Measurements from ENCODE around the gene GHR. TPM values are rescaled to one million over a fixed set of nuclear protein-coding genes. Genes with fewer than 3 reads are reported as not detected.

Gene GHR
- total and polyA plus RNA-seq, 2 of the 8 experiments (the other 6 are each of a cell fraction or from before 2014, with no cell fraction given) = 0.15 to 0.19 TPM

GRCh38 chr5:42422656-42423280, 471 bp upstream of the GHR start:
- Histone ChIP-seq H4K5ac (ENCODE audit: insufficient read length, low read depth, low read length) (no peak overlapping the region), H3K23me2 (ENCODE audit: low read depth, low read length) (peaks cover 10% of the 10 kb centered on the region), H3K4me2 (ENCODE audit: insufficient read depth in 1 of 2, low read depth in 2 of 2, low read length in 2 of 2) (peak overlapping the region; percentile 86 to 98), H4K8ac (ENCODE audit: extremely low read depth, insufficient read depth, low read length) (no peak overlapping the region), H3K4me3 (ENCODE audit: extremely low read depth in 1 of 4, insufficient read depth in 2 of 4, low read depth in 3 of 4, low read length in 4 of 4) (peak overlapping the region; percentile 47 to 78 (median 53); a peak in 4 of 8 replicates), H2BK15ac (ENCODE audit: low read length) (no peak overlapping the region), H3K79me2 (ENCODE audit: control insufficient read depth in 1 of 2, insufficient read depth in 2 of 2, low read length in 2 of 2) (no peaks in the 10 kb centered on the region), H3K14ac (ENCODE audit: insufficient read length) (no peak overlapping the region), H3K27me3 (replicated peaks in 1 of 4; ENCODE audit: control insufficient read depth in 3 of 4, extremely low read depth in 1 of 4, insufficient read depth in 3 of 4, low read length in 3 of 4) (peaks cover 0 to 19% (median 16%) of the 10 kb centered on the region in 4 experiments; a peak in 6 of 7 replicates), H3K9ac (replicated peaks in 1 of 4; ENCODE audit: extremely low read depth in 1 of 4, low read depth in 3 of 4, low read length in 3 of 4) (no peak overlapping the region), H2AFZ (ENCODE audit: low read length) (peak overlapping the region; percentile 93; the same call in 1 of the 2 replicates), H4K91ac (replicated peaks; ENCODE audit: insufficient read length, low read length) (no peak overlapping the region), H3K9me3 (ENCODE audit: insufficient read depth in 2 of 2, low read depth in 1 of 2, low read length in 1 of 2) (no peaks in the 10 kb centered on the region), H3K4me1 (replicated peaks in 1 of 4; ENCODE audit: control insufficient read depth in 3 of 4, insufficient read depth in 4 of 4, low read length in 3 of 4) (peaks cover 0 to 10% (median 4%) of the 10 kb centered on the region in 4 experiments; a peak in 4 of 7 replicates), H3K27ac (ENCODE audit: low read depth, low read length) (no peak overlapping the region), H3K4ac (replicated peaks; ENCODE audit: insufficient read length, low read depth, low read length) (no peak overlapping the region), H2AK5ac (ENCODE audit: low read depth, low read length) (no peak overlapping the region), H2BK20ac (ENCODE audit: low read length) (no peak overlapping the region), H3K79me1 (ENCODE audit: low read depth, low read length) (no peaks in the 10 kb centered on the region), H3K23ac (ENCODE audit: insufficient read length) (no peak overlapping the region), H3K56ac (replicated peaks; ENCODE audit: insufficient read length, low read depth, low read length) (no peak overlapping the region), H2BK12ac (ENCODE audit: low read depth, low read length) (0 out of 2 replicates have a peak overlapping the region, but pooled peaks have one; percentile 11), H2BK5ac (ENCODE audit: low read depth, low read length) (no peak overlapping the region), H3K18ac (ENCODE audit: extremely low read depth, low read length) (no peak overlapping the region), H4K20me1 (replicated peaks in 1 of 2; ENCODE audit: control insufficient read depth in 1 of 2, insufficient read depth in 2 of 2, low read length in 2 of 2) (no peaks in the 10 kb centered on the region), H2BK120ac (replicated peaks; ENCODE audit: low read depth, low read length) (no peak overlapping the region), H3K36me3 (ENCODE audit: control insufficient read depth in 2 of 4, insufficient read depth in 4 of 4, low read length in 3 of 4) (no peaks in the 10 kb centered on the region)
- ChIA-PET CTCF (ENCODE audit: partially characterized antibody) (interaction anchor here (0.6 to 2.7 kb wide), 36 partner anchors 9 to 566 kb away, joined by 3 to 26 read pairs (median 4); partner anchors contain the start of gene CCDC152), POLR2A (ENCODE audit: partially characterized antibody) (interaction anchor here (0.6 kb wide), 1 partner anchor 41 kb away, joined by 4 read pairs; no protein-coding TSS in a partner anchor)
- TF ChIP-seq CBX8 (IDR thresholded peaks at IDR 0.05; ENCODE audit: borderline replicate concordance, low read depth, low read length) (no peak), PHF8 (conservative IDR thresholded peaks at IDR 0.05; ENCODE audit: low read depth, low read length) (no peak), E2F6 (IDR thresholded peaks at IDR 0.05) (no peak)
- no peak for DNase-seq (ENCODE audit: low read depth in 1 of 2, low spot score in 2 of 2)
- WGBS, 2 experiments (ENCODE audit: extremely low coverage in 1 of 2, insufficient coverage in 1 of 2, insufficient read length in 1 of 2, insufficient replicate concordance in 2 of 2, low coverage in 1 of 2, low lambda C conversion rate in 2 of 2, missing lambda C conversion rate in 1 of 2) = 45% methylated on average over 7 of the region's 7 CpGs; no CpG with 5 or more reads in 1 of the 2 experiments
- FAIRE-seq = no peak

Data from H1 (cell line).